Measurements from ENCODE around the gene BCL7A. TPM values are rescaled to one million over a fixed set of nuclear protein-coding genes. Genes with fewer than 3 reads are reported as not detected.

Gene BCL7A
- polyA plus RNA-seq, 1 of the 3 experiments (the other 2 are of a cell fraction) = 34.0 TPM

- CTCF ChIA-PET = interaction anchor here (0.6 kb wide), 1 partner anchor 38 kb away, joined by 3 read pairs; no protein-coding TSS in a partner anchor
- H2AFZ ChIP-seq (ENCODE audit: low read depth) = no peak overlapping the region
- H3F3A ChIP-seq (replicated peaks; ENCODE audit: insufficient read depth) = peaks cover 21% of the 10 kb centered on the region
- H3K4me2 ChIP-seq = no peak overlapping the region
- no peak for DNase-seq
- no peak overlapping the region for H3K4me3 ChIP-seq (ENCODE audit: low read depth in 2 of 2, low read length in 1 of 2)
- no peaks in the 10 kb centered on the region for H3K79me2 ChIP-seq (ENCODE audit: insufficient read depth)
- TF ChIP-seq CTCF (IDR thresholded peaks at IDR 0.05) (no peak), PBX3 (IDR thresholded peaks at IDR 0.05) (no peak), YY1 (IDR thresholded peaks at IDR 0.05; ENCODE audit: low read depth) (no peak), TEAD4 (IDR thresholded peaks at IDR 0.05; ENCODE audit: borderline replicate concordance, insufficient read depth) (no peak), USF2 (IDR thresholded peaks at IDR 0.05; ENCODE audit: borderline replicate concordance, low read depth, low read length) (no peak), GABPA (IDR thresholded peaks at IDR 0.05; ENCODE audit: low read depth) (no peak), SIN3A (IDR thresholded peaks at IDR 0.05; ENCODE audit: borderline replicate concordance, low read depth, low read length) (no peak), POLR2AphosphoS5 (IDR thresholded peaks at IDR 0.05; ENCODE audit: low read depth, low read length) (no peak), EP300 (IDR thresholded peaks at IDR 0.05; ENCODE audit: borderline replicate concordance in 1 of 2, low read depth in 1 of 2, low read length in 1 of 2) (no peak), SMC3 (IDR thresholded peaks at IDR 0.05; ENCODE audit: low read depth, low read length) (no peak), FOXM1 (IDR thresholded peaks at IDR 0.05; ENCODE audit: low read depth) (no peak)
- no peaks in the 10 kb centered on the region for H3K9me3 ChIP-seq
- H3K27me3 ChIP-seq (ENCODE audit: insufficient read depth) = no peaks in the 10 kb centered on the region
- H3K9me2 ChIP-seq = no peaks in the 10 kb centered on the region
- no peak overlapping the region for H3K9ac ChIP-seq
- WGBS (ENCODE audit: low lambda C conversion rate) = 100% methylated on average over 3 of the region's 6 CpGs
- POLR2A ChIA-PET = interaction anchor here (1.0 kb wide), 1 partner anchor 38 kb away, joined by 3 read pairs; no protein-coding TSS in a partner anchor
- H3K27ac ChIP-seq (ENCODE audit: low read depth in 2 of 2, low read length in 1 of 2) = no peak overlapping the region
- H3K36me3 ChIP-seq (replicated peaks in 1 of 2; ENCODE audit: control insufficient read depth in 1 of 2, insufficient read depth in 2 of 2, low read length in 1 of 2) = no peaks in the 10 kb centered on the region
- no peaks in the 10 kb centered on the region for H4K20me1 ChIP-seq (ENCODE audit: insufficient read depth)
- H3K4me1 ChIP-seq (ENCODE audit: control insufficient read depth in 1 of 2, insufficient read depth in 2 of 2, low read depth in 1 of 2, low read length in 1 of 2) = peaks cover 0 to under 1% of the 10 kb centered on the region in 2 experiments; a peak in 1 of 4 replicates
Measured at GRCh38 chr12:121990114-121990647, 31.5 kb upstream of the BCL7A start.
